Upper lobe of left lung (tissue), 6 donors: ENCODE data around the gene HPN. TPM values are rescaled to one million over a fixed set of nuclear protein-coding genes. Genes with fewer than 3 reads are reported as not detected.
A peak's percentile ranks its signal among the peaks of the same experiment; 100 is the strongest.

Experiments
- ATAC-seq, 2 donors: fragments of 200-7000 bp; cut with Tn5 transposase; one replicate each; pipeline ENCODE4 v1.9.1; 2022; ENCODE audit warnings: mild to moderate bottlenecking in 2 of 2, moderate library complexity in 2 of 2; ENCODE audit not compliant: low FRiP score in 2 of 2
- DNase-seq, 2 donors: peaks; one replicate each; pipeline ENCODE4 v3.0.0-alpha.2; 2019 to 2020
- H3K27ac ChIP-seq, 4 donors: fragments of 200-600 bp; sonication (generic); one replicate each; pipeline ENCODE4 v1.5.1; 2016 to 2019
- H3K27me3 ChIP-seq, 4 donors: fragments of 200-600 bp; sonication (generic); one replicate each; pipeline ENCODE4 v1.5.1; 2017 to 2019
- H3K36me3 ChIP-seq, 4 donors: fragments of 200-600 bp; sonication (generic); one replicate each; pipeline ENCODE4 v1.5.1; 2016 to 2019
- H3K4me1 ChIP-seq, 4 donors: fragments of 200-600 bp; sonication (generic); one replicate each; pipeline ENCODE4 v1.5.1; 2018 to 2019
- H3K4me3 ChIP-seq, 4 donors: fragments of 200-600 bp; sonication (generic); one replicate each; pipeline ENCODE4 v1.5.1; 2017 to 2019; ENCODE audit warnings: mild to moderate bottlenecking in 2 of 4, moderate library complexity in 1 of 4
- H3K9me3 ChIP-seq, 4 donors: fragments of 200-600 bp; sonication (generic); one replicate each; pipeline ENCODE4 v1.5.1; 2018 to 2019
- EP300 ChIP-seq, 4 donors: sonication (generic); formaldehyde crosslinking; IDR thresholded peaks; one replicate each; pipeline ENCODE4 v1.5.1; 2017; ENCODE audit warnings: antibody characterized with exemption in 4 of 4, control low read depth in 2 of 4
- POLR2A ChIP-seq, 4 donors: fragments of 450-650 bp; IDR thresholded peaks; one replicate each; pipeline ENCODE4 v1.5.1; 2016 to 2017; ENCODE audit warnings: antibody characterized with exemption in 4 of 4, mild to moderate bottlenecking in 2 of 4
- POLR2AphosphoS5 ChIP-seq, 2 donors: sonication (generic); formaldehyde crosslinking; IDR thresholded peaks; one replicate each; pipeline ENCODE4 v1.5.1; 2017; ENCODE audit warnings: antibody characterized with exemption in 2 of 2
- WGBS, 2 donors: methylation state at CpG; one replicate each; pipeline ENCODE4 v1.1.5; 2017 to 2018; 5-methylcytosine and 5-hydroxymethylcytosine counted together
- total RNA-seq, 6 donors: library from RNA; depleted of rRNA in 4 of 6; stranded (reverse); fragments of >200 nt in 4 of 6; gene quantifications; one replicate each; pipeline versions ENCODE4 v1.1.0 to v1.2.1, GENCODE V29; 2016 to 2021
- TF ChIP-seq, protein P1 (sequence below), 6 experiments: fragments of 450-650 bp in 4 of 6; fragments of 200-600 bp in 2 of 6; sonication (generic) in 2 of 6; IDR thresholded peaks; one replicate each; pipeline ENCODE4 v1.5.1; 2016 to 2019; ENCODE audit warnings: antibody characterized with exemption in 6 of 6
- donor health status: DM: no; HTN: no; CAD: no; lungs with moderate emphysema.
- donor health status: DM: no; HTN: yes; CAD: no; lungs with severe emphysema.

The HPN gene
- total RNA-seq, 6 donors from 2014 or later, result 15.9 to 54.5 (median 41.1) TPM

DNA sequence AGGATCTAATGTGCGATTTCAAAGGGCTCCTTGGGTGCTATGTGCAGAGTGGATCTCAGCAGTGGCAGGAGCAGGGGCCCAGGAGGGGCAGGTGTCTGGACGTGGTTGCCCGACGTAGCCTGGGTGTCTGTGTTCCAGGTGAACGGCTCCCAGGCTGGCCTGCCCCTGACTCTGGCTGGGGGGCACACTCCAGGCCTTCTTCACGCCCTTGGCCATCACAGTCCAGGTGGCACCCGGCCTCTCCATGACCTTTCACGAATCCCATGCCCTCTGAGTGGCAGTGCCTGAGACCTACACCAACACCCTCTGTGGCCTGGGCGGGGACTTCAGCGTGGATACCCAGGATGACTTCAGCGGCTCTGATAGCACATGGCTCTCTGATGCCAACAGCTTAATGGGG lies 62.8 kb downstream of the HPN start:
- peaks cover 0 to 7% (median 6%) of the 10 kb centered on the region in 4 donors for H3K4me1 ChIP-seq
- no peak overlapping the region for H3K27ac ChIP-seq

DNA sequence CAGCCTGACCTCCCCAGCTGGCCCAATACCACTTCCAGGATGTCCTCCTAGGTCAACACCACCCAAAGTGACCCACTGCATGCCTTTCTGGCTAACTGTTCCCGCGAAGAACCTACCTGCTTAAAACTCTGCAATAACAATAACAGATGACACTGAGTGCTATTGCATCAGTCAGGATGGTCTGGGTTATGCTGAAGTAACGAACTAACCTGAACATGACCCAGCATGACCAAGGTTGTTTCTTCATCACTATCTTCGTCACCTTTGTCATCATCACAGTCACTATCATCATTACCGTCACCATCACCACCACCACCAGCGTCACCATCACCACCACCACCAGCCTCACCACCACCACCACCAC lies 63.5 kb downstream of the HPN start:
- no peak overlapping the region for H3K27ac ChIP-seq
- no peaks in the 10 kb centered on the region for H3K9me3 ChIP-seq
- H3K4me3 ChIP-seq, result no peak overlapping the region
- TF ChIP-seq POLR2AphosphoS5 (IDR thresholded peaks at IDR 0.05) (no peak), EP300 (IDR thresholded peaks at IDR 0.05) (no peak), POLR2A (IDR thresholded peaks at IDR 0.05) (no peak)
- TF ChIP-seq, protein P1, sequence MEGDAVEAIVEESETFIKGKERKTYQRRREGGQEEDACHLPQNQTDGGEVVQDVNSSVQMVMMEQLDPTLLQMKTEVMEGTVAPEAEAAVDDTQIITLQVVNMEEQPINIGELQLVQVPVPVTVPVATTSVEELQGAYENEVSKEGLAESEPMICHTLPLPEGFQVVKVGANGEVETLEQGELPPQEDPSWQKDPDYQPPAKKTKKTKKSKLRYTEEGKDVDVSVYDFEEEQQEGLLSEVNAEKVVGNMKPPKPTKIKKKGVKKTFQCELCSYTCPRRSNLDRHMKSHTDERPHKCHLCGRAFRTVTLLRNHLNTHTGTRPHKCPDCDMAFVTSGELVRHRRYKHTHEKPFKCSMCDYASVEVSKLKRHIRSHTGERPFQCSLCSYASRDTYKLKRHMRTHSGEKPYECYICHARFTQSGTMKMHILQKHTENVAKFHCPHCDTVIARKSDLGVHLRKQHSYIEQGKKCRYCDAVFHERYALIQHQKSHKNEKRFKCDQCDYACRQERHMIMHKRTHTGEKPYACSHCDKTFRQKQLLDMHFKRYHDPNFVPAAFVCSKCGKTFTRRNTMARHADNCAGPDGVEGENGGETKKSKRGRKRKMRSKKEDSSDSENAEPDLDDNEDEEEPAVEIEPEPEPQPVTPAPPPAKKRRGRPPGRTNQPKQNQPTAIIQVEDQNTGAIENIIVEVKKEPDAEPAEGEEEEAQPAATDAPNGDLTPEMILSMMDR (IDR thresholded peaks at IDR 0.05), result no peak
- H3K36me3 ChIP-seq, result no peaks in the 10 kb centered on the region
- ATAC-seq, result no peak
- no peak for DNase-seq
- 95 to 96% methylated on average over 6 of the region's 6 CpGs for WGBS, 2 donors
- no peaks in the 10 kb centered on the region for H3K27me3 ChIP-seq
- peaks cover 0 to 7% (median 6%) of the 10 kb centered on the region in 4 donors for H3K4me1 ChIP-seq

More for the DNA sequence above, 62.8 kb downstream of the HPN start:
- Histone ChIP-seq H3K36me3 (no peaks in the 10 kb centered on the region), H3K9me3 (no peaks in the 10 kb centered on the region), H3K4me3 (no peak overlapping the region), H3K27me3 (no peaks in the 10 kb centered on the region)
- DNase-seq (peak in 1 of 2 donors; percentile 51), ATAC-seq (no peak)
- WGBS, 2 donors, result 88 to 90% methylated on average over 10 to 11 of the region's 11 CpGs
- TF ChIP-seq POLR2A (IDR thresholded peaks at IDR 0.05) (no peak), POLR2AphosphoS5 (IDR thresholded peaks at IDR 0.05) (no peak), EP300 (IDR thresholded peaks at IDR 0.05) (no peak)
- TF ChIP-seq, protein P1 (IDR thresholded peaks at IDR 0.05), result no peak

DNA sequence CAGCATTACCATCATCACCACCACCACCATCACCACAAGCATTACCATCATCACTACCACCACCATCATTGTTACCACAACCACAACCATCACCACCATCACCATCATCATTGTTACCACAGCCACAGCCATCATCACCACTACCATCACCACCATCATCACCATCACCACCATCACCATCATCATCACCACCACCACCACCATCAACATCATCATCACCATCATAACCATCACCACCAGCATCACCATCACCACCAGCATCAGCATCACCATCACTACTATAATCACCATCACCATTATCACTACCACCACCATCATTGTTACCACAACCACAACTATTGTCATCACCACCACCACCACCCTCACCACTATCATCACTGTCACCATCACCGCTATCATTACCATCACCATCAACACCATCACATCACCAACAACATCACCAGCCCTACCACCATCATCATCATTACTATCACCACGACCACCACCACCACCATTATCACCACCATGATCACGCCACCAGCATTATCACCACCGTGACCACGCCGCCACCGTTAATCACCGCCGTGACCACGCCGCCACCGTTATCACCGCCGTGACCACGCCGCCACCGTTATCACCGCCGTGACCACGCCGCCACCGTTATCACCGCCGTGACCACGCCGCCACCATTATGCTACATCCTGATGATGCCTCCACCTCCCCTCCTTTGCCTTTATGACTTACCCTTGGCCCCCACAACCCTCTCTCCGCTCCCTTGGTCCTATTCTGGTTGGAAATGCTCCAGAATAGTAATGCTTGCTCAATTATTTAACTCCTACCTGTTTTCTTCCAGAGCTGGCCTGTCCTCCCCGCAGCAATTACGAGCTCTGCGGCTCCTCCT lies 64.1 kb downstream of the HPN start:
- TF ChIP-seq POLR2A (IDR thresholded peaks at IDR 0.05) (no peak), POLR2AphosphoS5 (IDR thresholded peaks at IDR 0.05) (no peak), EP300 (IDR thresholded peaks at IDR 0.05) (no peak)
- TF ChIP-seq, protein P1 (IDR thresholded peaks at IDR 0.05), result no peak
- Histone ChIP-seq H3K4me3 (no peak overlapping the region), H3K4me1 (peaks cover 0 to 7% (median 6%) of the 10 kb centered on the region in 4 donors), H3K9me3 (no peaks in the 10 kb centered on the region), H3K27ac (no peak overlapping the region), H3K36me3 (no peaks in the 10 kb centered on the region), H3K27me3 (no peaks in the 10 kb centered on the region)
- DNase-seq (peak in 1 of 2 donors; percentile 61), ATAC-seq (peak in 1 of 2 donors; percentile 18)
- 88% methylated on average over 30 of the region's 30 CpGs for WGBS, 2 donors

DNA sequence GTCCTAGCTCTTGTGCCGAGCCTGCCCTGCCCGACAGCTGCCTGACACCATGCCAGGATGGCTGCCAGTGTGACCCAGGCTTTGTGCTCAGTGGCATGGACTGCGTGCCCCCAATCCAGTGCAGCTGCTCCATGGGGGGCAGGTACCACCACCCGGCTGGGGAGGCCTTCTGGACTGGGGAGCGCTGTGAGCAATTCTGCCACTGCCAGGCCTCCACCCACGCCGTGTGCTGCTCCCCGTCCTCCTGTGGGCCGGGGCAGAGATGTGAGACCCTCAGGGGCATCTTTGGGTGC lies 64.7 kb downstream of the HPN start:
- H3K9me3 ChIP-seq, result no peaks in the 10 kb centered on the region
- WGBS, 2 donors, result 90 to 95% methylated on average over 2 to 7 of the region's 9 CpGs
- H3K4me3 ChIP-seq, result no peak overlapping the region
- H3K27ac ChIP-seq, result no peak overlapping the region
- DNase-seq (peak in 1 of 2 donors; percentile 71), ATAC-seq (no peak)
- peaks cover 0 to 7% (median 6%) of the 10 kb centered on the region in 4 donors for H3K4me1 ChIP-seq
- H3K27me3 ChIP-seq, result no peaks in the 10 kb centered on the region
- no peaks in the 10 kb centered on the region for H3K36me3 ChIP-seq
- TF ChIP-seq POLR2A (IDR thresholded peaks at IDR 0.05), result no peak
- TF ChIP-seq, protein P1 (IDR thresholded peaks at IDR 0.05), result no peak
- no peak for TF ChIP-seq POLR2AphosphoS5 (IDR thresholded peaks at IDR 0.05)
- TF ChIP-seq EP300 (IDR thresholded peaks at IDR 0.05), result no peak
